GM12878 (cell line): Measurements from ENCODE around the gene ZFP91. TPM values are rescaled to one million over a fixed set of nuclear protein-coding genes. Genes with fewer than 3 reads are reported as not detected.
A peak's percentile ranks its signal among the peaks of the same experiment; 100 is the strongest.

Experiments
- ATF2 ChIP-seq: IDR thresholded peaks from 2 replicates; pipeline ENCODE4 v1.6.1; 2012; ENCODE audit warnings: low read length, inconsistent platforms
- CBX5 ChIP-seq: sonication (generic); IDR thresholded peaks from 2 replicates; pipeline ENCODE4 v1.6.1; 2016; ENCODE audit warnings: low read depth, moderate library complexity, mild to moderate bottlenecking, inconsistent platforms
- EGR1 ChIP-seq, 2 experiments: IDR thresholded peaks; 1 replicate in 1 of 2; 2 replicates in 1 of 2; pipeline ENCODE4 v1.6.1; 2011 to 2012; ENCODE audit warnings: low read depth in 2 of 2, low read length in 2 of 2, borderline replicate concordance in 1 of 2, mild to moderate bottlenecking in 1 of 2, moderate library complexity in 1 of 2
- ELK1 ChIP-seq: IDR thresholded peaks from 2 replicates; pipeline ENCODE4 v1.6.1; 2012; ENCODE audit warnings: low read depth, low read length, improper control_type of control experiment
- ETV6 ChIP-seq, 2 experiments: fragments of 450-650 bp in 1 of 2; IDR thresholded peaks in 1 of 2; conservative IDR thresholded peaks in 1 of 2; 2 replicates each; pipeline ENCODE4 v1.6.1; 2014; ENCODE audit warnings: antibody characterized with exemption in 1 of 2, borderline replicate concordance in 1 of 2, low read depth in 1 of 2, mild to moderate bottlenecking in 1 of 2, moderate library complexity in 1 of 2
- EZH2 ChIP-seq: IDR thresholded peaks from 2 replicates; pipeline ENCODE4 v1.6.1; 2012; ENCODE audit warnings: low read depth, mild to moderate bottlenecking, control low read depth, inconsistent platforms, low read length, borderline replicate concordance; ENCODE audit not compliant: control insufficient read depth
- FOXM1 ChIP-seq: IDR thresholded peaks from 2 replicates; pipeline ENCODE4 v1.6.1; 2012; ENCODE audit warnings: low read depth, mild to moderate bottlenecking, inconsistent platforms, low read length, moderate library complexity
- MEF2A ChIP-seq: IDR thresholded peaks from 2 replicates; pipeline ENCODE4 v1.6.1; 2011; ENCODE audit warnings: low read depth, mild to moderate bottlenecking, low read length, moderate library complexity; ENCODE audit not compliant: insufficient read depth
- MLLT1 ChIP-seq: fragments of 450-650 bp; IDR thresholded peaks from 2 replicates; pipeline ENCODE4 v1.6.1; 2016; ENCODE audit warnings: mild to moderate bottlenecking
- MXI1 ChIP-seq: fragments of 150-350 bp; IDR thresholded peaks from 2 replicates; pipeline ENCODE4 v1.6.1; 2011; ENCODE audit warnings: low read depth, mild to moderate bottlenecking, inconsistent platforms, low read length, improper control_type of control experiment
- POLR2A ChIP-seq: IDR thresholded peaks from 2 replicates; pipeline ENCODE4 v1.6.1; 2011; ENCODE audit warnings: low read depth, mild to moderate bottlenecking, low read length
- RAD21 ChIP-seq: IDR thresholded peaks from 2 replicates; pipeline ENCODE4 v1.6.1; 2011; ENCODE audit warnings: mild to moderate bottlenecking, low read depth, low read length, moderate library complexity; ENCODE audit not compliant: insufficient read depth
- RELB ChIP-seq: fragments of 450-650 bp; IDR thresholded peaks from 2 replicates; pipeline ENCODE4 v1.6.1; 2017; ENCODE audit warnings: low read depth, mild to moderate bottlenecking, moderate library complexity
- RFX5 ChIP-seq: IDR thresholded peaks from 2 replicates; pipeline ENCODE4 v1.6.1; 2011; ENCODE audit warnings: low read depth, low read length, improper control_type of control experiment
- SPI1 ChIP-seq: IDR thresholded peaks from 2 replicates; pipeline ENCODE4 v1.6.1; 2011; ENCODE audit warnings: low read depth, mild to moderate bottlenecking, low read length, moderate library complexity, borderline replicate concordance; ENCODE audit not compliant: insufficient read depth
- SREBF2 ChIP-seq: IDR thresholded peaks from 2 replicates; pipeline ENCODE4 v1.6.1; 2012; ENCODE audit warnings: mild to moderate bottlenecking, low read length
- ZNF384 ChIP-seq: IDR thresholded peaks from 2 replicates; pipeline ENCODE4 v1.6.1; 2012; ENCODE audit warnings: low read depth, mild to moderate bottlenecking, low read length, improper control_type of control experiment, borderline replicate concordance
- polyA plus RNA-seq, 11 experiments: library from polyadenylated mRNA; depleted of rRNA in 4 of 11; unstranded in 6 of 11; stranded (reverse) in 5 of 11; fragments of >200 nt; fragmentation: Nextera tagmentation in 4 of 11; fragmentation: Illumina TruSeq in 1 of 11; extraction: Ambion mirVana in 4 of 11; extraction: Trizol in 1 of 11; gene quantifications; 1 replicate in 1 of 11; 2 replicates in 10 of 11; pipeline versions ENCODE4 v1.2.1 to v1.2.3, GENCODE V29; 2011 to 2016; ENCODE audit warnings: inconsistent platforms in 2 of 11, missing spikeins in 2 of 11, low read depth in 1 of 11
- total RNA-seq, 4 experiments: library from RNA; depleted of rRNA in 3 of 4; stranded (reverse); fragments of >200 nt in 3 of 4; fragmentation: Illumina TruSeq in 1 of 4; extraction: Trizol in 1 of 4; gene quantifications; 2 replicates each; pipeline versions ENCODE4 v1.2.1 to v1.2.3, GENCODE V29; 2013 to 2021
- TF ChIP-seq, protein P1 (sequence below): IDR thresholded peaks from 2 replicates; pipeline ENCODE4 v1.6.1; 2011; ENCODE audit warnings: low read depth, low read length, improper control_type of control experiment, borderline replicate concordance
- TF ChIP-seq, protein P2 (sequence below), 3 experiments: IDR thresholded peaks in 2 of 3; conservative IDR thresholded peaks in 1 of 3; 2 replicates each; pipeline ENCODE4 v1.5.1; 2011; ENCODE audit warnings: low read depth in 3 of 3, low read length in 3 of 3, mild to moderate bottlenecking in 3 of 3, control low read depth in 2 of 3, moderate library complexity in 2 of 3, inconsistent platforms in 1 of 3, mixed read lengths in 1 of 3; ENCODE audit not compliant: control insufficient read depth in 2 of 3, insufficient read depth in 1 of 3; ENCODE audit errors: extremely low read depth in 1 of 3

The ZFP91 gene
- total and polyA plus RNA-seq, 10 of the 15 experiments (the other 5 are each of a cell fraction or from before 2014, with no cell fraction given): 12.9 to 54.1 (median 31.7) TPM

- TF ChIP-seq ETV6 (conservative IDR thresholded peaks at IDR 0.05 in 1 of 2, IDR thresholded peaks at IDR 0.05 in 1 of 2; ENCODE audit: borderline replicate concordance in 1 of 2, low read depth in 1 of 2): no peak
- no peak for TF ChIP-seq EZH2
- TF ChIP-seq SPI1: no peak
- TF ChIP-seq MEF2A: no peak
- no peak for TF ChIP-seq ATF2
- no peak for TF ChIP-seq ELK1
- TF ChIP-seq, protein P1, sequence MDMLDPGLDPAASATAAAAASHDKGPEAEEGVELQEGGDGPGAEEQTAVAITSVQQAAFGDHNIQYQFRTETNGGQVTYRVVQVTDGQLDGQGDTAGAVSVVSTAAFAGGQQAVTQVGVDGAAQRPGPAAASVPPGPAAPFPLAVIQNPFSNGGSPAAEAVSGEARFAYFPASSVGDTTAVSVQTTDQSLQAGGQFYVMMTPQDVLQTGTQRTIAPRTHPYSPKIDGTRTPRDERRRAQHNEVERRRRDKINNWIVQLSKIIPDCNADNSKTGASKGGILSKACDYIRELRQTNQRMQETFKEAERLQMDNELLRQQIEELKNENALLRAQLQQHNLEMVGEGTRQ: no peak
- TF ChIP-seq ZNF384: 0 out of 2 replicates have a peak, but pooled peaks have one; percentile 37
- no peak for TF ChIP-seq RFX5
- no peak for TF ChIP-seq MLLT1
- TF ChIP-seq, protein P2, sequence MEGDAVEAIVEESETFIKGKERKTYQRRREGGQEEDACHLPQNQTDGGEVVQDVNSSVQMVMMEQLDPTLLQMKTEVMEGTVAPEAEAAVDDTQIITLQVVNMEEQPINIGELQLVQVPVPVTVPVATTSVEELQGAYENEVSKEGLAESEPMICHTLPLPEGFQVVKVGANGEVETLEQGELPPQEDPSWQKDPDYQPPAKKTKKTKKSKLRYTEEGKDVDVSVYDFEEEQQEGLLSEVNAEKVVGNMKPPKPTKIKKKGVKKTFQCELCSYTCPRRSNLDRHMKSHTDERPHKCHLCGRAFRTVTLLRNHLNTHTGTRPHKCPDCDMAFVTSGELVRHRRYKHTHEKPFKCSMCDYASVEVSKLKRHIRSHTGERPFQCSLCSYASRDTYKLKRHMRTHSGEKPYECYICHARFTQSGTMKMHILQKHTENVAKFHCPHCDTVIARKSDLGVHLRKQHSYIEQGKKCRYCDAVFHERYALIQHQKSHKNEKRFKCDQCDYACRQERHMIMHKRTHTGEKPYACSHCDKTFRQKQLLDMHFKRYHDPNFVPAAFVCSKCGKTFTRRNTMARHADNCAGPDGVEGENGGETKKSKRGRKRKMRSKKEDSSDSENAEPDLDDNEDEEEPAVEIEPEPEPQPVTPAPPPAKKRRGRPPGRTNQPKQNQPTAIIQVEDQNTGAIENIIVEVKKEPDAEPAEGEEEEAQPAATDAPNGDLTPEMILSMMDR (IDR thresholded peaks at IDR 0.05 in 2 of 3, conservative IDR thresholded peaks at IDR 0.05 in 1 of 3; ENCODE audit: control insufficient read depth in 2 of 3, extremely low read depth in 1 of 3, insufficient read depth in 1 of 3, low read depth in 3 of 3, low read length in 3 of 3): peak; percentile 37 to 60 (median 38); a peak in 5 of 6 replicates
- no peak for TF ChIP-seq MXI1
- TF ChIP-seq RELB: no peak
- TF ChIP-seq EGR1 (IDR thresholded peaks at IDR 0.05; ENCODE audit: borderline replicate concordance in 1 of 2, low read depth in 2 of 2, low read length in 2 of 2): no peak
- TF ChIP-seq POLR2A: no peak
- no peak for TF ChIP-seq CBX5
- no peak for TF ChIP-seq FOXM1
- no peak for TF ChIP-seq SREBF2
- TF ChIP-seq RAD21: peak; percentile 65
These were observed 1.9 kb upstream of the ZFP91 start (continued) for GRCh38 chr11:58576887-58577471.
